Adrenal gland (tissue), 5 donors: ENCODE results near the gene LPCAT3.

Experiments used
- POLR2A ChIP-seq, 2 donors: fragments of 450-650 bp; IDR thresholded peaks; one replicate each; pipeline ENCODE4 v1.6.1; 2017; ENCODE audit warnings: antibody characterized with exemption in 2 of 2, mild to moderate bottlenecking in 2 of 2, moderate library complexity in 1 of 2
- TF ChIP-seq, protein P1 (sequence below), 6 experiments: fragments of 450-650 bp in 4 of 6; fragments of 200-600 bp in 2 of 6; sonication (generic) in 1 of 6; IDR thresholded peaks; 1 replicate in 5 of 6; 2 replicates in 1 of 6; pipeline versions ENCODE4 v1.5.1 to v1.8.0; 2016 to 2021; ENCODE audit warnings: antibody characterized with exemption in 6 of 6, mild to moderate bottlenecking in 2 of 6, moderate library complexity in 1 of 6
- donor health status: DM: no; HTN: no; CAD: no.

- TF ChIP-seq, protein P1, sequence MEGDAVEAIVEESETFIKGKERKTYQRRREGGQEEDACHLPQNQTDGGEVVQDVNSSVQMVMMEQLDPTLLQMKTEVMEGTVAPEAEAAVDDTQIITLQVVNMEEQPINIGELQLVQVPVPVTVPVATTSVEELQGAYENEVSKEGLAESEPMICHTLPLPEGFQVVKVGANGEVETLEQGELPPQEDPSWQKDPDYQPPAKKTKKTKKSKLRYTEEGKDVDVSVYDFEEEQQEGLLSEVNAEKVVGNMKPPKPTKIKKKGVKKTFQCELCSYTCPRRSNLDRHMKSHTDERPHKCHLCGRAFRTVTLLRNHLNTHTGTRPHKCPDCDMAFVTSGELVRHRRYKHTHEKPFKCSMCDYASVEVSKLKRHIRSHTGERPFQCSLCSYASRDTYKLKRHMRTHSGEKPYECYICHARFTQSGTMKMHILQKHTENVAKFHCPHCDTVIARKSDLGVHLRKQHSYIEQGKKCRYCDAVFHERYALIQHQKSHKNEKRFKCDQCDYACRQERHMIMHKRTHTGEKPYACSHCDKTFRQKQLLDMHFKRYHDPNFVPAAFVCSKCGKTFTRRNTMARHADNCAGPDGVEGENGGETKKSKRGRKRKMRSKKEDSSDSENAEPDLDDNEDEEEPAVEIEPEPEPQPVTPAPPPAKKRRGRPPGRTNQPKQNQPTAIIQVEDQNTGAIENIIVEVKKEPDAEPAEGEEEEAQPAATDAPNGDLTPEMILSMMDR (IDR thresholded peaks at IDR 0.05): no peak
- TF ChIP-seq POLR2A (IDR thresholded peaks at IDR 0.05): no peak
These were observed 40.0 kb upstream of the LPCAT3 start for GRCh38 chr12:7058163-7058845.
